ENCODE data around the gene CBR1.
"Not testable (repeated sequence)": the region's sequence is repeated elsewhere in the genome, so short reads cannot be mapped to it uniquely, and the experiment has no call there.

CBR1 gene

GRCh38 chr21:36065497-36066036 is 4.3 kb upstream of the CBR1 start:
- Histone ChIP-seq H3K27ac (ENCODE audit: insufficient read depth, low read length, poor library complexity, severe bottlenecking) (no peak overlapping the region), H3K36me3 (ENCODE audit: control insufficient read depth, insufficient read depth, low read length) (no peaks in the 10 kb centered on the region), H3K9me3 (ENCODE audit: control insufficient read depth, low read length) (no peaks in the 10 kb centered on the region), H3K4me1 (ENCODE audit: control insufficient read depth, insufficient read depth, low read length, poor library complexity, severe bottlenecking) (peaks cover 11% of the 10 kb centered on the region), H3K27me3 (replicated peaks; ENCODE audit: control insufficient read depth, insufficient read depth, low read length, poor library complexity, severe bottlenecking) (no peaks in the 10 kb centered on the region), H3K4me3 (ENCODE audit: insufficient read depth, low read depth, low read length, poor library complexity, severe bottlenecking) (no peak overlapping the region)
- DNase-seq: no peak

- no peak for DNase-seq
- Histone ChIP-seq H3K4me3 (ENCODE audit: insufficient read depth, low read depth, low read length, poor library complexity, severe bottlenecking) (no peak overlapping the region), H3K27ac (ENCODE audit: insufficient read depth, low read length, poor library complexity, severe bottlenecking) (no peak overlapping the region), H3K9me3 (ENCODE audit: control insufficient read depth, low read length) (no peaks in the 10 kb centered on the region), H3K36me3 (ENCODE audit: control insufficient read depth, insufficient read depth, low read length) (peaks cover 7% of the 10 kb centered on the region), H3K4me1 (ENCODE audit: control insufficient read depth, insufficient read depth, low read length, poor library complexity, severe bottlenecking) (peaks cover 13% of the 10 kb centered on the region), H3K27me3 (replicated peaks; ENCODE audit: control insufficient read depth, insufficient read depth, low read length, poor library complexity, severe bottlenecking) (no peaks in the 10 kb centered on the region)
Observed at GRCh38 chr21:36068748-36069398, 951 bp upstream of the CBR1 start.

DNA sequence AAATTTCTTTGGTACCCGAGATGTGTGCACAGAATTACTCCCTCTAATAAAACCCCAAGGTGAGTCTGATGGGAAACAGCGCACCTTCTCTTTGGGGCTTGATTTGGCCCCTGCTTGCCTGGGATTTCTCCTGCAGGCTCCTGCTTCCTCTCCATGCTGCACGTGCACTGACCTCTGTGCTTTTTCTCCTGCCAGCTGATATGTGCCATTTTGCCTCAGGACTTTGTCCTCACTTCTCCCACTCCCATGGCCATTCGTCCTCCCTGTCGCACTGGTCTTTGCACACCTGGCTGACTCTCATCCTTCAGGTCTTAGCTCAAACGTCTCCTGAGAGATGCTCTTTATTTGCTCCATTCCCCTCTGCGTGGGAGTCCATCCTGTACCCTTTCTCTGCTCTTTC is 1.2 kb downstream of the CBR1 start:
- no peak for DNase-seq
- peaks cover 13% of the 10 kb centered on the region for H3K4me1 ChIP-seq (ENCODE audit: control insufficient read depth, insufficient read depth, low read length, poor library complexity, severe bottlenecking)
- no peak overlapping the region for H3K4me3 ChIP-seq (ENCODE audit: insufficient read depth, low read depth, low read length, poor library complexity, severe bottlenecking)
- H3K36me3 ChIP-seq (ENCODE audit: control insufficient read depth, insufficient read depth, low read length): peaks cover 7% of the 10 kb centered on the region
- no peaks in the 10 kb centered on the region for H3K27me3 ChIP-seq (replicated peaks; ENCODE audit: control insufficient read depth, insufficient read depth, low read length, poor library complexity, severe bottlenecking)
- no peak overlapping the region for H3K27ac ChIP-seq (ENCODE audit: insufficient read depth, low read length, poor library complexity, severe bottlenecking)
- no peaks in the 10 kb centered on the region for H3K9me3 ChIP-seq (ENCODE audit: control insufficient read depth, low read length)

DNA sequence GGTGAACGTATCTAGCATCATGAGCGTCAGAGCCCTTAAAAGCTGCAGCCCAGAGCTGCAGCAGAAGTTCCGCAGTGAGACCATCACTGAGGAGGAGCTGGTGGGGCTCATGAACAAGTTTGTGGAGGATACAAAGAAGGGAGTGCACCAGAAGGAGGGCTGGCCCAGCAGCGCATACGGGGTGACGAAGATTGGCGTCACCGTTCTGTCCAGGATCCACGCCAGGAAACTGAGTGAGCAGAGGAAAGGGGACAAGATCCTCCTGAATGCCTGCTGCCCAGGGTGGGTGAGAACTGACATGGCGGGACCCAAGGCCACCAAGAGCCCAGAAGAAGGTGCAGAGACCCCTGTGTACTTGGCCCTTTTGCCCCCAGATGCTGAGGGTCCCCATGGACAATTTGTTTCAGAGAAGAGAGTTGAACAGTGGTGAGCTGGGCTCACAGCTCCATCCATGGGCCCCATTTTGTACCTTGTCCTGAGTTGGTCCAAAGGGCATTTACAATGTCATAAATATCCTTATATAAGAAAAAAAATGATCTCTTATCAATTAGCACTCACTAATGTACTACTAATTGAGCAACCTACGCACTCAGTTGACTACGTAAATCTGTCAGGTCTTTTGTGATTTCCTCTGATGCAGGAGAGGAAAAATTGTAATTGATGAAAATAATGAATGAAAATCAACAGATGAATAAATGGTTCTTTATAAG is 2.8 kb downstream of the CBR1 start:
- no peak for DNase-seq
- peaks cover 7% of the 10 kb centered on the region for H3K36me3 ChIP-seq (ENCODE audit: control insufficient read depth, insufficient read depth, low read length)
- no peaks in the 10 kb centered on the region for H3K27me3 ChIP-seq (replicated peaks; ENCODE audit: control insufficient read depth, insufficient read depth, low read length, poor library complexity, severe bottlenecking)
- H3K9me3 ChIP-seq (ENCODE audit: control insufficient read depth, low read length): no peaks in the 10 kb centered on the region
- H3K4me1 ChIP-seq (ENCODE audit: control insufficient read depth, insufficient read depth, low read length, poor library complexity, severe bottlenecking): peaks cover 13% of the 10 kb centered on the region
- no peak overlapping the region for H3K4me3 ChIP-seq (ENCODE audit: insufficient read depth, low read depth, low read length, poor library complexity, severe bottlenecking)
- H3K27ac ChIP-seq (ENCODE audit: insufficient read depth, low read length, poor library complexity, severe bottlenecking): no peak overlapping the region

GRCh38 chr21:36073181-36073580 is 3.4 kb downstream of the CBR1 start:
- DNase-seq: no peak
- Histone ChIP-seq H3K9me3 (ENCODE audit: control insufficient read depth, low read length) (no peaks in the 10 kb centered on the region), H3K4me3 (ENCODE audit: insufficient read depth, low read depth, low read length, poor library complexity, severe bottlenecking) (no peak overlapping the region), H3K36me3 (ENCODE audit: control insufficient read depth, insufficient read depth, low read length) (peaks cover 7% of the 10 kb centered on the region), H3K27me3 (replicated peaks; ENCODE audit: control insufficient read depth, insufficient read depth, low read length, poor library complexity, severe bottlenecking) (no peaks in the 10 kb centered on the region), H3K4me1 (ENCODE audit: control insufficient read depth, insufficient read depth, low read length, poor library complexity, severe bottlenecking) (peaks cover 13% of the 10 kb centered on the region), H3K27ac (ENCODE audit: insufficient read depth, low read length, poor library complexity, severe bottlenecking) (no peak overlapping the region)

DNA sequence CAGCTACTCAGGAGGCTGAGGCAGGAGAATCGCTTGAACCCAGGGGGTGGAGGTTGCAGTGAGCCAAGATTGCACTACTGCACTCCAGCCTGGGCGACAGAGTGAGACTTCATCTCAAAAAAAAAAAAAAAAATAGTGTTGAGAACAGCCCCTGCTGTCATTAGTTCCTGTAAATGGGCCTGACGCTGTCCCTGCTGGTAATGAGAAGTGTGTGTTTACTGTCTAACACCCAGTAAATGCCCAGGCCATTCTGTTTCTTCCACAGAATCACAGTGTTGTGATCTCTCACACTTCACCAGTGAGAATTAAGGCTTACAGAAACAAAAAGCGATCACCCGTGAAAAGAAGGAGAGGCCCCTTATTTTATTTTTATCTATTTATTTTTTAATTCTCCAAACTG is 4.1 kb downstream of the CBR1 start:
- H3K4me3 ChIP-seq (ENCODE audit: insufficient read depth, low read depth, low read length, poor library complexity, severe bottlenecking); H3K9me3 ChIP-seq (ENCODE audit: control insufficient read depth, low read length); H3K36me3 ChIP-seq (ENCODE audit: control insufficient read depth, insufficient read depth, low read length); H3K27me3 ChIP-seq (replicated peaks; ENCODE audit: control insufficient read depth, insufficient read depth, low read length, poor library complexity, severe bottlenecking); DNase-seq; H3K27ac ChIP-seq (ENCODE audit: insufficient read depth, low read length, poor library complexity, severe bottlenecking): not testable (repeated sequence)
- peaks cover 13% of the 10 kb centered on the region for H3K4me1 ChIP-seq (ENCODE audit: control insufficient read depth, insufficient read depth, low read length, poor library complexity, severe bottlenecking)

DNA sequence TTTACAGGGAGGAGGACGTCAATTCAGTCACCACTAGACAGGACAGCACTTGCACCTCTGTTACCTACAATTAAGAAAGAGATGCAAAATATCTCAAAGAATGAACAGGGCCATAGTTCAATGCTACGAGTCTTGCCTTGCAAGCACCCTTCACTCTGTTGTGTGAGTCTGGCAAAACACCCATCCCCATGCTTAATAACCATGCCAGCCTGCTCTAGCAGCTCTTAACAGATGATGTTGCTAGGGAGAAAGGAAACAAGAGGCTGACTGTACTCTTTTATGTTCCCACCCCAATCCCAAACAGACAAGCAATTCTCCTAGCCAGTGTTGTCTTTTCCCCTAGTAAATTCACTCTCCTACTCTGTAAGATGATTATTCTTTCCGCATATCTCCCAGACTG is 5.3 kb downstream of the CBR1 start:
- Histone ChIP-seq H3K27me3 (replicated peaks; ENCODE audit: control insufficient read depth, insufficient read depth, low read length, poor library complexity, severe bottlenecking) (no peaks in the 10 kb centered on the region), H3K27ac (ENCODE audit: insufficient read depth, low read length, poor library complexity, severe bottlenecking) (no peak overlapping the region), H3K4me1 (ENCODE audit: control insufficient read depth, insufficient read depth, low read length, poor library complexity, severe bottlenecking) (peaks cover 6% of the 10 kb centered on the region), H3K9me3 (ENCODE audit: control insufficient read depth, low read length) (no peaks in the 10 kb centered on the region), H3K4me3 (ENCODE audit: insufficient read depth, low read depth, low read length, poor library complexity, severe bottlenecking) (no peak overlapping the region), H3K36me3 (ENCODE audit: control insufficient read depth, insufficient read depth, low read length) (peaks cover 7% of the 10 kb centered on the region)
- no peak for DNase-seq

DNA sequence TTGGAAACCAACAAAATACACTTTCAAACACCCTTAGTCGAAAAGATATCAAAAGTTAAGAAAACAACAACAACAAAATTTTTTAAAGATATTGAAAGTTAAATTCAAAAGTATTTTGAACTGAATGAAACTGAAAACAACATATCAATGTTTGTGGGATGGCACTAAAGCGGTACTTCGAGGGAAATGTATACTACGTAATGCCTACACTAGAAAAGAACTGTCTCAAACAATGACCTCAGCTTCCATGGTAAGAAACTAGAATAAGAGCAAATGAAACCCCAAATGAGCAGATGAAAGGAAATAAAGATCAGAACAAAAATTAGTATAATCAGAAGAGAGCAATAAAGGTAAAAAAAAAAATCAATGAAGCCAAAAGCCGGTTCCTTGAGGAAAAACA is 6.1 kb downstream of the CBR1 start:
- Histone ChIP-seq H3K36me3 (ENCODE audit: control insufficient read depth, insufficient read depth, low read length) (peaks cover 7% of the 10 kb centered on the region), H3K27me3 (replicated peaks; ENCODE audit: control insufficient read depth, insufficient read depth, low read length, poor library complexity, severe bottlenecking) (no peaks in the 10 kb centered on the region), H3K27ac (ENCODE audit: insufficient read depth, low read length, poor library complexity, severe bottlenecking) (no peak overlapping the region), H3K4me3 (ENCODE audit: insufficient read depth, low read depth, low read length, poor library complexity, severe bottlenecking) (no peak overlapping the region), H3K9me3 (ENCODE audit: control insufficient read depth, low read length) (no peaks in the 10 kb centered on the region), H3K4me1 (ENCODE audit: control insufficient read depth, insufficient read depth, low read length, poor library complexity, severe bottlenecking) (no peaks in the 10 kb centered on the region)
- DNase-seq: no peak

DNA sequence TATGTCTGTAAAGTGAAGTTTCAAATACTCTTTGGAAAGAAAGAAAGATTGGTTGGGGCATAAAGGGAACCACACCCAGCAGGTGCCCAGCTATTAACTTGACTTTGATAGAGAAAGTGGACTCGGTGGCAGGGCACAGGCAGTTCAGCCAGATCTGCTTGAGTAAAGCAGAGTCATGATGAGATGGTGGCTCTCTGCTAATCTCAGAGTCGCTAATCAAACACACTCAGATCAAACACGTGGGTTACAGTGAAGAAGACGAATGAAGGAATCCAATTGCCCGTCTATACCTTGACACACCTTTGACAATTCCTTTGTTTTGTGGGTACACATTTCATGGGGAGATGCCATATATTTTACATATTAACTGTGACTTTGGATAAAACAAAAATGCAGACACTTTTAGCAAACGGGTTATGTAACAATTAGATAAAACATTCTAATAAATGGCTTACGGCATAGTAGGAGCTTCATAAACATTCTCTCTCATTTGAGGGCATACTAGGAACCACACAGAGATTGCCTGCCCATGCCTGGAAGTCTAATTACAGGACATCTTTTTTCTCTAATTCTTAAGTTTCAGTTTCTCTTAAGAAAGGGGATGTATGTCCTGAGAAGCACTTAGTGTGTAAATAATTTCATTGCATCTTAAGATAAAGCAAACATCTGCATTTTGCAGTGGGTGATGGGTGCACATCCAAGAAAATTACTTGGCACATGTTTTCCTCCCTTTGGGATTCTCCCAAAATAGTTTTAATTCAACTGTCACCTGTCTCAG is 7.2 kb downstream of the CBR1 start:
- no peak for DNase-seq
- Histone ChIP-seq H3K9me3 (ENCODE audit: control insufficient read depth, low read length) (no peaks in the 10 kb centered on the region), H3K4me1 (ENCODE audit: control insufficient read depth, insufficient read depth, low read length, poor library complexity, severe bottlenecking) (no peaks in the 10 kb centered on the region), H3K36me3 (ENCODE audit: control insufficient read depth, insufficient read depth, low read length) (no peaks in the 10 kb centered on the region), H3K27ac (ENCODE audit: insufficient read depth, low read length, poor library complexity, severe bottlenecking) (no peak overlapping the region), H3K27me3 (replicated peaks; ENCODE audit: control insufficient read depth, insufficient read depth, low read length, poor library complexity, severe bottlenecking) (no peaks in the 10 kb centered on the region), H3K4me3 (ENCODE audit: insufficient read depth, low read depth, low read length, poor library complexity, severe bottlenecking) (no peak overlapping the region)

- no peak for DNase-seq
- no peaks in the 10 kb centered on the region for H3K36me3 ChIP-seq (ENCODE audit: control insufficient read depth, insufficient read depth, low read length)
- no peak overlapping the region for H3K27ac ChIP-seq (ENCODE audit: insufficient read depth, low read length, poor library complexity, severe bottlenecking)
- no peaks in the 10 kb centered on the region for H3K27me3 ChIP-seq (replicated peaks; ENCODE audit: control insufficient read depth, insufficient read depth, low read length, poor library complexity, severe bottlenecking)
- H3K9me3 ChIP-seq (ENCODE audit: control insufficient read depth, low read length): no peaks in the 10 kb centered on the region
- no peak overlapping the region for H3K4me3 ChIP-seq (ENCODE audit: insufficient read depth, low read depth, low read length, poor library complexity, severe bottlenecking)
- H3K4me1 ChIP-seq (ENCODE audit: control insufficient read depth, insufficient read depth, low read length, poor library complexity, severe bottlenecking): no peaks in the 10 kb centered on the region
Observed at GRCh38 chr21:36077758-36078157, 7.9 kb downstream of the CBR1 start.
